Naive B cell (primary cell): ENCODE results near the gene PDZRN3. TPM values are rescaled to one million over a fixed set of nuclear protein-coding genes. Genes with fewer than 3 reads are reported as not detected.

Experiments
- ATAC-seq, 2 donors: fragments of 150-1000 bp; cut with Tn5 transposase; 2 replicates each; pipeline ENCODE4 v1.10.0; 2021; ENCODE audit warnings: low read depth in 2 of 2, mild to moderate bottlenecking in 2 of 2, moderate library complexity in 2 of 2
- DNase-seq: peaks from one replicate; pipeline ENCODE4 v3.0.0; 2022
- H3K27ac Mint-ChIP-seq, 6 donors: one replicate each; pipeline ENCODE4 v1.8.0; 2020 to 2022; ENCODE audit warnings: mild to moderate bottlenecking in 6 of 6, mixed read lengths in 6 of 6, moderate library complexity in 5 of 6, inconsistent platforms in 2 of 6
- H3K27me3 Mint-ChIP-seq, 3 donors: one replicate each; pipeline ENCODE4 v1.8.0; 2021 to 2022; ENCODE audit warnings: mixed read lengths in 3 of 3, mild to moderate bottlenecking in 1 of 3
- H3K36me3 Mint-ChIP-seq, 2 donors: one replicate each; pipeline ENCODE4 v1.8.0; 2020 to 2022; ENCODE audit warnings: mixed read lengths in 2 of 2, inconsistent platforms in 1 of 2, mild to moderate bottlenecking in 1 of 2
- H3K4me1 Mint-ChIP-seq, 3 donors: one replicate each; pipeline ENCODE4 v1.8.0; 2020 to 2022; ENCODE audit warnings: mixed read lengths in 3 of 3, inconsistent platforms in 1 of 3, mild to moderate bottlenecking in 1 of 3, moderate library complexity in 1 of 3
- H3K4me3 Mint-ChIP-seq, 8 donors: one replicate each; pipeline ENCODE4 v1.8.0; 2020 to 2022; ENCODE audit warnings: mild to moderate bottlenecking in 8 of 8, mixed read lengths in 8 of 8, moderate library complexity in 8 of 8, inconsistent platforms in 2 of 8
- H3K9me3 Mint-ChIP-seq, 7 donors: one replicate each; pipeline ENCODE4 v1.8.0; 2020 to 2022; ENCODE audit warnings: mixed read lengths in 7 of 7, mild to moderate bottlenecking in 5 of 7, inconsistent platforms in 2 of 7, moderate library complexity in 1 of 7
- polyA plus RNA-seq, 6 donors: library from polyadenylated mRNA; unstranded; fragments of 300-500 nt; fragmentation: Illumina TruSeq; gene quantifications; one replicate each; pipeline ENCODE4 v1.2.3, GENCODE V29; 2021; ENCODE audit warnings: low read depth in 6 of 6

PDZRN3 gene
- polyA plus RNA-seq, 6 donors from 2014 or later: not detected

GRCh38 chr3:73408634-73409033, 216.1 kb downstream of the PDZRN3 start:
- ATAC-seq (no peak), DNase-seq (no peak)
- no peak overlapping the region for H3K27ac Mint-ChIP-seq
- H3K27me3 Mint-ChIP-seq: peaks cover 8 to 21% (median 10%) of the 10 kb centered on the region in 3 donors
- no peak overlapping the region for H3K4me3 Mint-ChIP-seq
- H3K9me3 Mint-ChIP-seq: peaks cover 0 to 7% (median 0%) of the 10 kb centered on the region in 7 donors
- H3K36me3 Mint-ChIP-seq: no peaks in the 10 kb centered on the region
- no peaks in the 10 kb centered on the region for H3K4me1 Mint-ChIP-seq

- no peaks in the 10 kb centered on the region for H3K36me3 Mint-ChIP-seq
- no peak overlapping the region for H3K27ac Mint-ChIP-seq
- peaks cover 0 to 4% (median 0%) of the 10 kb centered on the region in 7 donors for H3K9me3 Mint-ChIP-seq
- ATAC-seq: no peak
- no peak for DNase-seq
- no peak overlapping the region for H3K4me3 Mint-ChIP-seq
- H3K4me1 Mint-ChIP-seq: no peaks in the 10 kb centered on the region
- peaks cover 8 to 17% (median 10%) of the 10 kb centered on the region in 3 donors for H3K27me3 Mint-ChIP-seq
Measured at GRCh38 chr3:73407577-73407976, 217.2 kb downstream of the PDZRN3 start.

- DNase-seq (no peak), ATAC-seq (no peak)
- Mint-ChIP-seq H3K4me3 (no peak overlapping the region), H3K27me3 (peaks cover 0 to 11% (median 8%) of the 10 kb centered on the region in 3 donors), H3K9me3 (peaks cover 0 to 4% (median 0%) of the 10 kb centered on the region in 7 donors), H3K36me3 (no peaks in the 10 kb centered on the region), H3K27ac (no peak overlapping the region), H3K4me1 (peaks cover 0 to 3% (median 0%) of the 10 kb centered on the region in 3 donors)
Measured at GRCh38 chr3:73405853-73406252, 218.9 kb downstream of the PDZRN3 start.

- Mint-ChIP-seq H3K27ac (no peak overlapping the region), H3K9me3 (peaks cover 0 to 4% (median 0%) of the 10 kb centered on the region in 7 donors), H3K27me3 (peaks cover 0 to 10% (median 7%) of the 10 kb centered on the region in 3 donors), H3K4me1 (peaks cover 0 to 3% (median 0%) of the 10 kb centered on the region in 3 donors), H3K36me3 (no peaks in the 10 kb centered on the region), H3K4me3 (no peak overlapping the region)
- DNase-seq (no peak), ATAC-seq (no peak)
Measured at GRCh38 chr3:73405000-73405399, 219.7 kb downstream of the PDZRN3 start.

- ATAC-seq: no peak
- no peak overlapping the region for H3K27ac Mint-ChIP-seq
- no peaks in the 10 kb centered on the region for H3K36me3 Mint-ChIP-seq
- no peak for DNase-seq
- H3K27me3 Mint-ChIP-seq: peaks cover 0 to 8% (median 7%) of the 10 kb centered on the region in 3 donors
- no peak overlapping the region for H3K4me3 Mint-ChIP-seq
- H3K9me3 Mint-ChIP-seq: peaks cover 0 to 4% (median 0%) of the 10 kb centered on the region in 7 donors
- H3K4me1 Mint-ChIP-seq: peaks cover 0 to 3% (median 0%) of the 10 kb centered on the region in 3 donors
Measured at GRCh38 chr3:73404435-73404834, 220.3 kb downstream of the PDZRN3 start.

- Mint-ChIP-seq H3K27me3 (peaks cover 0 to 8% (median 7%) of the 10 kb centered on the region in 3 donors), H3K27ac (no peak overlapping the region), H3K36me3 (no peaks in the 10 kb centered on the region), H3K4me3 (no peak overlapping the region), H3K9me3 (peaks cover 0 to 4% (median 0%) of the 10 kb centered on the region in 7 donors), H3K4me1 (peaks cover 0 to 3% (median 0%) of the 10 kb centered on the region in 3 donors)
- DNase-seq (no peak), ATAC-seq (no peak)
Measured at GRCh38 chr3:73403444-73403843, 221.3 kb downstream of the PDZRN3 start.

GRCh38 chr3:73401616-73402279, 223.0 kb downstream of the PDZRN3 start:
- Mint-ChIP-seq H3K4me3 (no peak overlapping the region), H3K36me3 (no peaks in the 10 kb centered on the region), H3K27ac (no peak overlapping the region), H3K9me3 (peaks cover 0 to 2% (median 0%) of the 10 kb centered on the region in 7 donors), H3K4me1 (peaks cover 0 to 3% (median 0%) of the 10 kb centered on the region in 3 donors), H3K27me3 (peaks cover 0 to 8% (median 7%) of the 10 kb centered on the region in 3 donors)
- ATAC-seq (no peak), DNase-seq (no peak)

- ATAC-seq (no peak), DNase-seq (no peak)
- Mint-ChIP-seq H3K27ac (no peak overlapping the region), H3K36me3 (no peaks in the 10 kb centered on the region), H3K4me1 (peaks cover 0 to 3% (median 0%) of the 10 kb centered on the region in 3 donors), H3K9me3 (peaks cover 0 to 2% (median 0%) of the 10 kb centered on the region in 7 donors), H3K27me3 (peaks cover 0 to 8% (median 7%) of the 10 kb centered on the region in 3 donors), H3K4me3 (no peak overlapping the region)
Measured at GRCh38 chr3:73401059-73401458, 223.7 kb downstream of the PDZRN3 start.

- Mint-ChIP-seq H3K4me3 (no peak overlapping the region), H3K4me1 (peaks cover 0 to 3% (median 0%) of the 10 kb centered on the region in 3 donors), H3K27ac (no peak overlapping the region), H3K27me3 (peaks cover 0 to 14% (median 13%) of the 10 kb centered on the region in 3 donors), H3K36me3 (no peaks in the 10 kb centered on the region), H3K9me3 (peaks cover 0 to 2% (median 0%) of the 10 kb centered on the region in 7 donors)
- ATAC-seq (no peak), DNase-seq (no peak)
Measured at GRCh38 chr3:73399666-73400253, 225.0 kb downstream of the PDZRN3 start.

- Mint-ChIP-seq H3K36me3 (no peaks in the 10 kb centered on the region), H3K27me3 (peaks cover 0 to 14% (median 13%) of the 10 kb centered on the region in 3 donors), H3K4me3 (no peak overlapping the region), H3K9me3 (peaks cover 0 to 2% (median 0%) of the 10 kb centered on the region in 7 donors), H3K27ac (no peak overlapping the region), H3K4me1 (peaks cover 0 to 3% (median 0%) of the 10 kb centered on the region in 3 donors)
- ATAC-seq (no peak), DNase-seq (no peak)
Measured at GRCh38 chr3:73399106-73399505, 225.6 kb downstream of the PDZRN3 start.

- ATAC-seq: no peak
- Mint-ChIP-seq H3K9me3 (peaks cover 0 to 2% (median 0%) of the 10 kb centered on the region in 7 donors), H3K36me3 (no peaks in the 10 kb centered on the region), H3K4me3 (no peak overlapping the region), H3K27ac (no peak overlapping the region), H3K4me1 (peaks cover 0 to 3% (median 0%) of the 10 kb centered on the region in 3 donors), H3K27me3 (peaks cover 0 to 14% (median 13%) of the 10 kb centered on the region in 3 donors)
- no peak for DNase-seq
Measured at GRCh38 chr3:73398084-73398483, 226.7 kb downstream of the PDZRN3 start.

- H3K9me3 Mint-ChIP-seq: no peaks in the 10 kb centered on the region
- ATAC-seq (no peak), DNase-seq (no peak)
- H3K27ac Mint-ChIP-seq: no peak overlapping the region
- no peaks in the 10 kb centered on the region for H3K36me3 Mint-ChIP-seq
- H3K27me3 Mint-ChIP-seq: peaks cover 0 to 7% (median 5%) of the 10 kb centered on the region in 3 donors
- H3K4me3 Mint-ChIP-seq: no peak overlapping the region
- no peaks in the 10 kb centered on the region for H3K4me1 Mint-ChIP-seq
Measured at GRCh38 chr3:73394240-73394639, 230.5 kb downstream of the PDZRN3 start.

GRCh38 chr3:73393005-73393404, 231.7 kb downstream of the PDZRN3 start:
- Mint-ChIP-seq H3K4me1 (no peaks in the 10 kb centered on the region), H3K27ac (no peak overlapping the region), H3K9me3 (peaks cover 0 to 4% (median 0%) of the 10 kb centered on the region in 7 donors), H3K4me3 (no peak overlapping the region), H3K36me3 (no peaks in the 10 kb centered on the region), H3K27me3 (peaks cover 0 to 9% (median 7%) of the 10 kb centered on the region in 3 donors)
- no peak for DNase-seq
- no peak for ATAC-seq

- ATAC-seq: no peak
- H3K36me3 Mint-ChIP-seq: no peaks in the 10 kb centered on the region
Measured at GRCh38 chr3:73391984-73392383, 232.8 kb downstream of the PDZRN3 start.

More at GRCh38 chr3:73391984-73392383, 232.8 kb downstream of the PDZRN3 start:
- H3K27ac Mint-ChIP-seq: no peak overlapping the region
- DNase-seq: no peak
- H3K27me3 Mint-ChIP-seq: peaks cover 0 to 10% (median 7%) of the 10 kb centered on the region in 3 donors
- no peak overlapping the region for H3K4me3 Mint-ChIP-seq
- H3K4me1 Mint-ChIP-seq: no peaks in the 10 kb centered on the region
- H3K9me3 Mint-ChIP-seq: peaks cover 0 to 4% (median 0%) of the 10 kb centered on the region in 7 donors
